Endothelial cell of hepatic sinusoid (primary cell): ENCODE data around the gene CYP21A2.
"Not testable (repeated sequence)": the region's sequence is repeated elsewhere in the genome, so short reads cannot be mapped to it uniquely, and the experiment has no call there.

Experiments
- in situ Hi-C: cut with HindIII; loops from 2 replicates; pipeline ENCODE4 v1.10.0; 2017; ENCODE audit warnings: low sequenced_read_pairs

The CYP21A2 gene

GRCh38 chr6:32052626-32053025 lies 14.4 kb downstream of the CYP21A2 start:
- in situ Hi-C loops = not testable (repeated sequence)

GRCh38 chr6:32053314-32053713 lies 15.1 kb downstream of the CYP21A2 start:
- in situ Hi-C loops = not testable (repeated sequence)

GRCh38 chr6:32055756-32056155 lies 17.5 kb downstream of the CYP21A2 start:
- in situ Hi-C loops = not testable (repeated sequence)

- in situ Hi-C loops = no loop called here
Observed at GRCh38 chr6:32056254-32056653, 18.0 kb downstream of the CYP21A2 start.

- in situ Hi-C loops = no loop called here
Observed at GRCh38 chr6:32057966-32058365, 19.8 kb downstream of the CYP21A2 start.

GRCh38 chr6:32058511-32058963 lies 20.3 kb downstream of the CYP21A2 start:
- in situ Hi-C loops = no loop called here

- in situ Hi-C loops = no loop called here
Observed at GRCh38 chr6:32060966-32061655, 22.9 kb downstream of the CYP21A2 start.

- in situ Hi-C loops = no loop called here
Observed at GRCh38 chr6:32064706-32065105, 26.5 kb downstream of the CYP21A2 start.

- in situ Hi-C loops = not testable (repeated sequence)
Observed at GRCh38 chr6:32067521-32067920, 29.3 kb downstream of the CYP21A2 start.

GRCh38 chr6:32068315-32068714 lies 30.1 kb downstream of the CYP21A2 start:
- in situ Hi-C loops = not testable (repeated sequence)

- in situ Hi-C loops = no loop called here
Observed at GRCh38 chr6:32068867-32069266, 30.7 kb downstream of the CYP21A2 start.

GRCh38 chr6:32069460-32069859 lies 31.2 kb downstream of the CYP21A2 start:
- in situ Hi-C loops = no loop called here

GRCh38 chr6:32069878-32070515 lies 31.8 kb downstream of the CYP21A2 start:
- in situ Hi-C loops = no loop called here

- in situ Hi-C loops = no loop called here
Observed at GRCh38 chr6:32070814-32071543, 32.8 kb downstream of the CYP21A2 start.

GRCh38 chr6:32073101-32073500 lies 34.9 kb downstream of the CYP21A2 start:
- in situ Hi-C loops = no loop called here

GRCh38 chr6:32073613-32074012 lies 35.4 kb downstream of the CYP21A2 start:
- in situ Hi-C loops = no loop called here

- in situ Hi-C loops = no loop called here
Observed at GRCh38 chr6:32074996-32075532, 36.8 kb downstream of the CYP21A2 start.

- in situ Hi-C loops = no loop called here
Observed at GRCh38 chr6:32075781-32076180, 37.6 kb downstream of the CYP21A2 start.

- in situ Hi-C loops = no loop called here
Observed at GRCh38 chr6:32076321-32076809, 38.1 kb downstream of the CYP21A2 start.

GRCh38 chr6:32079566-32080290 lies 41.5 kb downstream of the CYP21A2 start:
- in situ Hi-C loops = no loop called here
